HEK293 (cell line): ENCODE data around the gene NUFIP1.

Source experiments
- GFI1B ChIP-seq: fragments of 450-650 bp; formaldehyde crosslinking; IDR thresholded peaks from 2 replicates; pipeline ENCODE4 v1.5.1; 2016; ENCODE audit warnings: missing biosample characterization, missing genetic modification characterization
- PRDM1 ChIP-seq: fragments of 450-650 bp; formaldehyde crosslinking; IDR thresholded peaks from 2 replicates; pipeline ENCODE4; 2016; ENCODE audit warnings: missing biosample characterization, missing genetic modification characterization
- SP2 ChIP-seq: fragments of 450-650 bp; formaldehyde crosslinking; IDR thresholded peaks from 2 replicates; pipeline ENCODE4 v1.5.1; 2016; ENCODE audit warnings: missing biosample characterization, missing genetic modification characterization
- ZFP69B ChIP-seq: fragments of 450-650 bp; formaldehyde crosslinking; IDR thresholded peaks from 2 replicates; pipeline ENCODE4 v1.5.1; 2016; ENCODE audit warnings: missing biosample characterization, missing genetic modification characterization
- ZNF157 ChIP-seq: fragments of 450-650 bp; formaldehyde crosslinking; IDR thresholded peaks from 2 replicates; pipeline ENCODE4 v1.5.1; 2016; ENCODE audit warnings: missing biosample characterization, missing genetic modification characterization
- ZNF184 ChIP-seq: fragments of 450-650 bp; IDR thresholded peaks from 2 replicates; pipeline ENCODE4 v1.5.1; 2018; ENCODE audit warnings: missing biosample characterization, mild to moderate bottlenecking, missing genetic modification characterization
- ZNF248 ChIP-seq: fragments of 450-650 bp; formaldehyde crosslinking; IDR thresholded peaks from 2 replicates; pipeline ENCODE4 v1.5.1; 2017; ENCODE audit warnings: missing biosample characterization, missing genetic modification characterization
- ZNF274 ChIP-seq, 2 experiments: fragments of 200-500 bp in 1 of 2; fragments of 450-650 bp in 1 of 2; sonication (Bioruptor generic) in 1 of 2; formaldehyde crosslinking in 1 of 2; IDR thresholded peaks; 2 replicates each; pipeline versions ENCODE4 v1.5.1 to v1.6.1; 2014 to 2016; ENCODE audit warnings: borderline replicate concordance in 1 of 2, inconsistent platforms in 1 of 2, low read length in 1 of 2, missing biosample characterization in 1 of 2, missing genetic modification characterization in 1 of 2
- ZNF354C ChIP-seq: fragments of 450-650 bp; formaldehyde crosslinking; IDR thresholded peaks from 2 replicates; pipeline ENCODE4 v1.5.1; 2016; ENCODE audit warnings: missing biosample characterization, missing genetic modification characterization, low read depth, borderline replicate concordance
- ZNF391 ChIP-seq: fragments of 450-650 bp; formaldehyde crosslinking; IDR thresholded peaks from 2 replicates; pipeline ENCODE4 v1.5.1; 2016; ENCODE audit warnings: low read depth, missing biosample characterization, missing genetic modification characterization, borderline replicate concordance
- ZNF416 ChIP-seq: fragments of 450-650 bp; formaldehyde crosslinking; IDR thresholded peaks from 2 replicates; pipeline ENCODE4 v1.5.1; 2016; ENCODE audit warnings: missing biosample characterization, missing genetic modification characterization
- ZNF510 ChIP-seq: fragments of 450-650 bp; formaldehyde crosslinking; IDR thresholded peaks from 2 replicates; pipeline ENCODE4 v1.5.1; 2018; ENCODE audit warnings: mild to moderate bottlenecking, missing genetic modification characterization, missing biosample characterization; ENCODE audit not compliant: insufficient replicate concordance
- ZNF596 ChIP-seq: fragments of 450-650 bp; IDR thresholded peaks from 2 replicates; pipeline ENCODE4 v1.5.0; 2018; ENCODE audit warnings: missing biosample characterization, mild to moderate bottlenecking, missing genetic modification characterization, moderate library complexity
- ZNF785 ChIP-seq: fragments of 450-650 bp; formaldehyde crosslinking; IDR thresholded peaks from 2 replicates; pipeline ENCODE4 v1.5.1; 2016; ENCODE audit warnings: missing biosample characterization, missing genetic modification characterization
- ZSCAN23 ChIP-seq: fragments of 450-650 bp; formaldehyde crosslinking; IDR thresholded peaks from 2 replicates; pipeline ENCODE4 v1.5.1; 2016; ENCODE audit warnings: missing biosample characterization, missing genetic modification characterization
- TF ChIP-seq, protein P1 (sequence below): fragments of 450-650 bp; formaldehyde crosslinking; conservative IDR thresholded peaks from 2 replicates; pipeline ENCODE4 v1.5.1; 2016; ENCODE audit warnings: low read depth, missing biosample characterization, missing genetic modification characterization
- TF ChIP-seq, protein P2 (sequence below): fragments of 450-650 bp; formaldehyde crosslinking; IDR thresholded peaks from 2 replicates; pipeline ENCODE4 v1.5.1; 2016; ENCODE audit warnings: missing biosample characterization, missing genetic modification characterization
- TF ChIP-seq, protein P3 (sequence below): fragments of 450-650 bp; formaldehyde crosslinking; IDR thresholded peaks from 2 replicates; pipeline ENCODE4 v1.5.1; 2016; ENCODE audit warnings: missing biosample characterization, missing genetic modification characterization
- TF ChIP-seq, protein P4 (sequence below): fragments of 450-650 bp; formaldehyde crosslinking; IDR thresholded peaks from 2 replicates; pipeline ENCODE4 v1.5.1; 2016; ENCODE audit warnings: missing biosample characterization, missing genetic modification characterization
- TF ChIP-seq, protein P5 (sequence below): fragments of 450-650 bp; formaldehyde crosslinking; conservative IDR thresholded peaks from 2 replicates; pipeline ENCODE4 v1.5.1; 2016; ENCODE audit warnings: low read depth, missing biosample characterization, missing genetic modification characterization
- TF ChIP-seq, protein P6 (sequence below): fragments of 450-650 bp; formaldehyde crosslinking; IDR thresholded peaks from 2 replicates; pipeline ENCODE4 v1.5.1; 2016; ENCODE audit warnings: missing biosample characterization, missing genetic modification characterization
- TF ChIP-seq, protein P7 (sequence below): sonication (generic); formaldehyde crosslinking; IDR thresholded peaks from 2 replicates; pipeline ENCODE4 v1.8.1; 2022; ENCODE audit warnings: mild to moderate bottlenecking, moderate library complexity, missing genetic modification reagents

NUFIP1 gene

DNA sequence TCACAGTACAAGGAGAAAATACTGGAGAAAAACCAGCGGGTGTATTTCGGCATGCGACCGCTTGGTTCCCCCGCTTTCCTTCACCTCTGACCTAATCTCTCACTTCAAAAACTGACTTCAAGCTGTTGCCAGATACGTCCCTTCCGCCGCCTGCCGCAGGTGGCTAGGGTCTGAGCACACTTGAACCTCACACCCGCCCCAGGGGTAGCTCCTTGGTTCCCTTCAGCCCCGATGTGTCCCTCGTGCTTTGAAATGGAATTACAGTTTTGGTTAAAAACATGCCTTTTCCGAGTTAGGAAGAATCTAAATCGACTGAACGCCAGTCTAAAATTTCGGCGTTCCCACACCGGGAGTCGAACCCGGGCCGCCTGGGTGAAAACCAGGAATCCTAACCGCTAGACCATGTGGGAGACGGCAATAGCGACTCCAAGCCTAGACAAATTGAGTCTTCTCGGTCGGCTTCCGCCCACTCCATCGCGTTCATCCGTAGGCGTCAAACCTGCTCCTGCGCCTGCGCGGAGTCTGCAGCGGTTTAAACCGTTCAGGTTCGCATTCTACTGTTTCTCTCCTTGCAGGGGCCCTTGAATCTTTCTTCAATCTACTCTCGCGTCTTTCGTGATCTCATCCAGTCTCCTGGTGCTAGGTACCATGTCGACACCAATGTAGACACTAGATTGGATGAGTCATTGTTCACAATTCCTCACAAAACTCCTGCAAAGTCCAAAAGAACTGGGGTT is 71.5 kb downstream of the NUFIP1 start (continued):
- TF ChIP-seq, protein P1, sequence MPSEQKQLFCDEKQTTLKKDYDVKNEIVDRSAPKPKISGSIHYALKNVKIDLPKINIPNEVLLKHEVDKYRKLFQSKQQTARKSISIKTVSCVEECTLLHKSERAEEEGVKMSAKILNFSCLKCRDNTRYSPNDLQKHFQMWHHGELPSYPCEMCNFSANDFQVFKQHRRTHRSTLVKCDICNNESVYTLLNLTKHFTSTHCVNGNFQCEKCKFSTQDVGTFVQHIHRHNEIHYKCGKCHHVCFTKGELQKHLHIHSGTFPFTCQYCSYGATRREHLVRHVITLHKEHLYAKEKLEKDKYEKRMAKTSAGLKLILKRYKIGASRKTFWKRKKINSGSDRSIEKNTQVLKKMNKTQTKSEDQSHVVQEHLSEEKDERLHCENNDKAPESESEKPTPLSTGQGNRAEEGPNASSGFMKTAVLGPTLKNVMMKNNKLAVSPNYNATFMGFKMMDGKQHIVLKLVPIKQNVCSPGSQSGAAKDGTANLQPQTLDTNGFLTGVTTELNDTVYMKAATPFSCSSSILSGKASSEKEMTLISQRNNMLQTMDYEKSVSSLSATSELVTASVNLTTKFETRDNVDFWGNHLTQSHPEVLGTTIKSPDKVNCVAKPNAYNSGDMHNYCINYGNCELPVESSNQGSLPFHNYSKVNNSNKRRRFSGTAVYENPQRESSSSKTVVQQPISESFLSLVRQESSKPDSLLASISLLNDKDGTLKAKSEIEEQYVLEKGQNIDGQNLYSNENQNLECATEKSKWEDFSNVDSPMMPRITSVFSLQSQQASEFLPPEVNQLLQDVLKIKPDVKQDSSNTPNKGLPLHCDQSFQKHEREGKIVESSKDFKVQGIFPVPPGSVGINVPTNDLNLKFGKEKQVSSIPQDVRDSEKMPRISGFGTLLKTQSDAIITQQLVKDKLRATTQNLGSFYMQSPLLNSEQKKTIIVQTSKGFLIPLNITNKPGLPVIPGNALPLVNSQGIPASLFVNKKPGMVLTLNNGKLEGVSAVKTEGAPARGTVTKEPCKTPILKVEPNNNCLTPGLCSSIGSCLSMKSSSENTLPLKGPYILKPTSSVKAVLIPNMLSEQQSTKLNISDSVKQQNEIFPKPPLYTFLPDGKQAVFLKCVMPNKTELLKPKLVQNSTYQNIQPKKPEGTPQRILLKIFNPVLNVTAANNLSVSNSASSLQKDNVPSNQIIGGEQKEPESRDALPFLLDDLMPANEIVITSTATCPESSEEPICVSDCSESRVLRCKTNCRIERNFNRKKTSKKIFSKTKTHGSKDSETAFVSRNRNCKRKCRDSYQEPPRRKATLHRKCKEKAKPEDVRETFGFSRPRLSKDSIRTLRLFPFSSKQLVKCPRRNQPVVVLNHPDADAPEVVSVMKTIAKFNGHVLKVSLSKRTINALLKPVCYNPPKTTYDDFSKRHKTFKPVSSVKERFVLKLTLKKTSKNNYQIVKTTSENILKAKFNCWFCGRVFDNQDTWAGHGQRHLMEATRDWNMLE (tag by site-specific recombination) = peak; percentile 20; the same call in 1 of the 2 replicates
- TF ChIP-seq, protein P2, sequence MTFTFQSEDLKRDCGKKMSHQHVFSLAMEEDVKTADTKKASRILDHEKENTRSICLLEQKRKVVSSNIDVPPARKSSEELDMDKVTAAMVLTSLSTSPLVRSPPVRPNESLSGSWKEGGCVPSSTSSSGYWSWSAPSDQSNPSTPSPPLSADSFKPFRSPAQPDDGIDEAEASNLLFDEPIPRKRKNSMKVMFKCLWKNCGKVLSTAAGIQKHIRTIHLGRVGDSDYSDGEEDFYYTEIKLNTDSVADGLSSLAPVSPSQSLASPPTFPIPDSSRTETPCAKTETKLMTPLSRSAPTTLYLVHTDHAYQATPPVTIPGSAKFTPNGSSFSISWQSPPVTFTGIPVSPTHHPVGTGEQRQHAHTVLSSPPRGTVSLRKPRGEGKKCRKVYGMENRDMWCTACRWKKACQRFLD (tag by site-specific recombination) = no peak
- TF ChIP-seq ZNF184 (tag by site-specific recombination) (peak; percentile 75), SP2 (tag by site-specific recombination) (peak; percentile 33; the same call in 1 of the 2 replicates), ZNF416 (tag by site-specific recombination) (no peak), ZFP69B (peak; percentile 46; the same call in 1 of the 2 replicates), ZNF785 (0 out of 2 replicates have a peak, but pooled peaks have one; percentile 51), GFI1B (tag by site-specific recombination) (no peak), ZNF596 (tag by site-specific recombination) (peak; percentile 58; the same call in 1 of the 2 replicates), ZNF274 (IDR thresholded peaks at IDR 0.05; ENCODE audit: low read length) (no peak), ZNF274 (tag by site-specific recombination; IDR thresholded peaks at IDR 0.05; ENCODE audit: borderline replicate concordance) (no peak), ZSCAN23 (tag by site-specific recombination) (0 out of 2 replicates have a peak, but pooled peaks have one; percentile 74), PRDM1 (tag by site-specific recombination) (peak; percentile 69; the same call in 1 of the 2 replicates), ZNF248 (tag by site-specific recombination) (no peak), ZNF391 (tag by site-specific recombination) (0 out of 2 replicates have a peak, but pooled peaks have one; percentile 45), ZNF510 (tag by site-specific recombination) (no peak), ZNF354C (tag by site-specific recombination) (no peak), ZNF157 (tag by site-specific recombination) (no peak)
- TF ChIP-seq, protein P3, sequence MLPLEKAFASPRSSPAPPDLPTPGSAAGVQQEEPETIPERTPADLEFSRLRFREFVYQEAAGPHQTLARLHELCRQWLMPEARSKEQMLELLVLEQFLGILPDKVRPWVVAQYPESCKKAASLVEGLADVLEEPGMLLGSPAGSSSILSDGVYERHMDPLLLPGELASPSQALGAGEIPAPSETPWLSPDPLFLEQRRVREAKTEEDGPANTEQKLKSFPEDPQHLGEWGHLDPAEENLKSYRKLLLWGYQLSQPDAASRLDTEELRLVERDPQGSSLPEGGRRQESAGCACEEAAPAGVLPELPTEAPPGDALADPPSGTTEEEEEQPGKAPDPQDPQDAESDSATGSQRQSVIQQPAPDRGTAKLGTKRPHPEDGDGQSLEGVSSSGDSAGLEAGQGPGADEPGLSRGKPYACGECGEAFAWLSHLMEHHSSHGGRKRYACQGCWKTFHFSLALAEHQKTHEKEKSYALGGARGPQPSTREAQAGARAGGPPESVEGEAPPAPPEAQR (tag by site-specific recombination) = peak; percentile 79
- TF ChIP-seq, protein P4, sequence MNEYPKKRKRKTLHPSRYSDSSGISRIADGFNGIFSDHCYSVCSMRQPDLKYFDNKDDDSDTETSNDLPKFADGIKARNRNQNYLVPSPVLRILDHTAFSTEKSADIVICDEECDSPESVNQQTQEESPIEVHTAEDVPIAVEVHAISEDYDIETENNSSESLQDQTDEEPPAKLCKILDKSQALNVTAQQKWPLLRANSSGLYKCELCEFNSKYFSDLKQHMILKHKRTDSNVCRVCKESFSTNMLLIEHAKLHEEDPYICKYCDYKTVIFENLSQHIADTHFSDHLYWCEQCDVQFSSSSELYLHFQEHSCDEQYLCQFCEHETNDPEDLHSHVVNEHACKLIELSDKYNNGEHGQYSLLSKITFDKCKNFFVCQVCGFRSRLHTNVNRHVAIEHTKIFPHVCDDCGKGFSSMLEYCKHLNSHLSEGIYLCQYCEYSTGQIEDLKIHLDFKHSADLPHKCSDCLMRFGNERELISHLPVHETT (tag by site-specific recombination) = peak; percentile 92; the same call in 1 of the 2 replicates
- TF ChIP-seq, protein P5, sequence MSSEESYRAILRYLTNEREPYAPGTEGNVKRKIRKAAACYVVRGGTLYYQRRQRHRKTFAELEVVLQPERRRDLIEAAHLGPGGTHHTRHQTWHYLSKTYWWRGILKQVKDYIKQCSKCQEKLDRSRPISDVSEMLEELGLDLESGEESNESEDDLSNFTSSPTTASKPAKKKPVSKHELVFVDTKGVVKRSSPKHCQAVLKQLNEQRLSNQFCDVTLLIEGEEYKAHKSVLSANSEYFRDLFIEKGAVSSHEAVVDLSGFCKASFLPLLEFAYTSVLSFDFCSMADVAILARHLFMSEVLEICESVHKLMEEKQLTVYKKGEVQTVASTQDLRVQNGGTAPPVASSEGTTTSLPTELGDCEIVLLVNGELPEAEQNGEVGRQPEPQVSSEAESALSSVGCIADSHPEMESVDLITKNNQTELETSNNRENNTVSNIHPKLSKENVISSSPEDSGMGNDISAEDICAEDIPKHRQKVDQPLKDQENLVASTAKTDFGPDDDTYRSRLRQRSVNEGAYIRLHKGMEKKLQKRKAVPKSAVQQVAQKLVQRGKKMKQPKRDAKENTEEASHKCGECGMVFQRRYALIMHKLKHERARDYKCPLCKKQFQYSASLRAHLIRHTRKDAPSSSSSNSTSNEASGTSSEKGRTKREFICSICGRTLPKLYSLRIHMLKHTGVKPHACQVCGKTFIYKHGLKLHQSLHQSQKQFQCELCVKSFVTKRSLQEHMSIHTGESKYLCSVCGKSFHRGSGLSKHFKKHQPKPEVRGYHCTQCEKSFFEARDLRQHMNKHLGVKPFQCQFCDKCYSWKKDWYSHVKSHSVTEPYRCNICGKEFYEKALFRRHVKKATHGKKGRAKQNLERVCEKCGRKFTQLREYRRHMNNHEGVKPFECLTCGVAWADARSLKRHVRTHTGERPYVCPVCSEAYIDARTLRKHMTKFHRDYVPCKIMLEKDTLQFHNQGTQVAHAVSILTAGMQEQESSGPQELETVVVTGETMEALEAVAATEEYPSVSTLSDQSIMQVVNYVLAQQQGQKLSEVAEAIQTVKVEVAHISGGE (tag by site-specific recombination) = no peak
- TF ChIP-seq, protein P6, sequence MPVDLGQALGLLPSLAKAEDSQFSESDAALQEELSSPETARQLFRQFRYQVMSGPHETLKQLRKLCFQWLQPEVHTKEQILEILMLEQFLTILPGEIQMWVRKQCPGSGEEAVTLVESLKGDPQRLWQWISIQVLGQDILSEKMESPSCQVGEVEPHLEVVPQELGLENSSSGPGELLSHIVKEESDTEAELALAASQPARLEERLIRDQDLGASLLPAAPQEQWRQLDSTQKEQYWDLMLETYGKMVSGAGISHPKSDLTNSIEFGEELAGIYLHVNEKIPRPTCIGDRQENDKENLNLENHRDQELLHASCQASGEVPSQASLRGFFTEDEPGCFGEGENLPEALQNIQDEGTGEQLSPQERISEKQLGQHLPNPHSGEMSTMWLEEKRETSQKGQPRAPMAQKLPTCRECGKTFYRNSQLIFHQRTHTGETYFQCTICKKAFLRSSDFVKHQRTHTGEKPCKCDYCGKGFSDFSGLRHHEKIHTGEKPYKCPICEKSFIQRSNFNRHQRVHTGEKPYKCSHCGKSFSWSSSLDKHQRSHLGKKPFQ (tag by site-specific recombination) = peak; percentile 58; the same call in 1 of the 2 replicates
- TF ChIP-seq, protein P7, sequence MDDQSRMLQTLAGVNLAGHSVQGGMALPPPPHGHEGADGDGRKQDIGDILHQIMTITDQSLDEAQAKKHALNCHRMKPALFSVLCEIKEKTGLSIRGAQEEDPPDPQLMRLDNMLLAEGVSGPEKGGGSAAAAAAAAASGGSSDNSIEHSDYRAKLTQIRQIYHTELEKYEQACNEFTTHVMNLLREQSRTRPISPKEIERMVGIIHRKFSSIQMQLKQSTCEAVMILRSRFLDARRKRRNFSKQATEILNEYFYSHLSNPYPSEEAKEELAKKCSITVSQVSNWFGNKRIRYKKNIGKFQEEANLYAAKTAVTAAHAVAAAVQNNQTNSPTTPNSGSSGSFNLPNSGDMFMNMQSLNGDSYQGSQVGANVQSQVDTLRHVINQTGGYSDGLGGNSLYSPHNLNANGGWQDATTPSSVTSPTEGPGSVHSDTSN = no peak
